ENCODE data around the gene TTLL9.

TTLL9 gene

GRCh38 chr20:31988430-31989015 lies 118.1 kb downstream of the TTLL9 start:
- no peak for DNase-seq

- DNase-seq = peak; percentile 86 to 95
Measured at GRCh38 chr20:31989030-31989645, 118.7 kb downstream of the TTLL9 start.

- DNase-seq = peak; percentile 99
Measured at GRCh38 chr20:31990641-31991338, 120.4 kb downstream of the TTLL9 start.

- DNase-seq = no peak
Measured at GRCh38 chr20:31991339-31991705, 120.9 kb downstream of the TTLL9 start.

GRCh38 chr20:31992086-31992485 lies 121.7 kb downstream of the TTLL9 start:
- no peak for DNase-seq
